GM19025 (cell line): ENCODE results near the gene GTF2F2.

ENCODE experiments used
- ATAC-seq: cut with Tn5 transposase; IDR thresholded peaks from one replicate; pipeline ENCODE4 v1.9.1; 2021; ENCODE audit warnings: mild to moderate bottlenecking, low read depth, moderate library complexity; ENCODE audit not compliant: unreplicated experiment

Gene GTF2F2

GRCh38 chr13:45328661-45329111 lies 208.4 kb downstream of the GTF2F2 start:
- ATAC-seq = no peak

DNA sequence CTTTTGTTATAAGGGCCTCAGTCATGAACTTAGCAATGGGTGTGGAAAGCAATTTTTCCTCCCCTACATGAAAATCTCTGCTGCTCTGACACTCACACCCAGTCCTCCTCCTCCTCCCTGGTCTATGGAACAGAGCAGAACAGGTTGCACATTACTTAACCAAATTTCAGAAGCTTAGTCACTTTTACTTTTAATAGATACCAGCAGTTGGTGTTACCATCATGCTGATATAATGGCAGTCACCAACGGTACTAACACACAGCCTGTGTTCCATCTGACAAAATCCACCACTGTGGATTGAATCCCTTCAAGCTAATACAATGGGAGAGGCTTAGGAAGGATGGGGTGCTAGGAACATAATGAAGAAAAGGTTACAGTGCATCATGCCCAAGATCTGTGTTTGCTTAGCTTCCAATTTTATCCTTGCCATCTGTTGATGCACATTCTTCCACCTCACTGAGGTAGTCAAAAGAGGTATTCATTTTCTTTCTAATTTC lies 210.9 kb downstream of the GTF2F2 start:
- no peak for ATAC-seq

- ATAC-seq = no peak
These were observed 211.4 kb downstream of the GTF2F2 start for GRCh38 chr13:45331692-45332035.

DNA sequence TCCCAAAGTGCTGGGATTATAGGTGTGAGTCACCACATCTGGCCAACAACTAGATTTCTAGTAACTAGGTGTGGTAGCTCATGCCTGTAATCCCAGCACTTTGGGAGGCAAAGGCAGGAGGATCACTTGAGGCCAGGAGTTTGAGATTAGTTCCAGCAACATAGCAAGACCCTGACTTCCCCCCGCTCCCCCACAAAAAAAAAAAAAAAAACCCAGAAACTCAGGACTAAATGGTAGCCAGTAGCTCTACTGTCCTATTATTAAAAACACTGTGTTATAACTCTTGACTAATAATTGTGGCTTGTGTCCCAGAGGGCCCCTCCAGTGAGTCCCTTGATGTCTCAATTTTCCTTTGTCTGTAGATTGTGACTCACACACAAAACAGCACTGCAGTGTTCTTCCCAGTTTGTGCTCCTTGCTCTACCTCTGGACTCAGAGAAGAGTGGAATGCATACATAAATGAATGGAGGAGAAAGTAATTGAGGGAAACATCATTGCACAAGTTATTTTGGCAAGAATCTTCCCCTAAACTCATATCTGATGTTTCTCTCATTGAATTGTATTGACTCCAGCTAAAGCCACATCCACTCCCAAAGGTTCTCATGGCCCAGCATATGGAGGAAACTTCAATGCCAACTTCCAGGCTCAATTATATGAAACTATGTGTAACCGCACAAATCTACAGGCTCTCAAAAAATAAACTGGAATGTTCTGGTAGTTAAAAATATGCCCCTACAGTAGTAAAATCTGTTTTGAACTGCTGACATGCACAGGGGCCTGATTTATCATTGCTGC lies 211.9 kb downstream of the GTF2F2 start:
- ATAC-seq = no peak

DNA sequence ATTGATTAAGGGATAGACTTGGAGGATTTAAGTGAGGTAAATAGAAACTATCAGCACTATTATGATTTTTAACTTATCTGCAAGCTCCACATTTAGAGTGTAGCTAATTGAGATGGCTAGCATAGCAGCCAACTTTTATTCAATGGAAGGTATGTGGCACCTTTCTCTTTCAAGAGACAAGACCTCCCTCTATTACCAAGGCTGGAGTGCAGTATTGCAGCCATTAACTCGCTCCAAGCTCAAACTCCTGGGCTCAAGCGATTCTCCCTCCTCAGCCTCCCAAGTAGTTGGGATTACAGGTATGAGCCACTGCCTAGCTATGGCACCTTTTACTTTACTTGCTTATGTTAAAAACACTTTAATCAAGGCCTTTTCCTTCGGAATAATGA lies 212.5 kb downstream of the GTF2F2 start:
- no peak for ATAC-seq

GRCh38 chr13:45333251-45333976 lies 213.1 kb downstream of the GTF2F2 start:
- ATAC-seq = no peak
